A673 (cell line): Measurements from ENCODE around the gene DLX5.

Experiments used
- EZH2 ChIP-seq: fragments of 200-600 bp; sonication (generic); IDR thresholded peaks from 2 replicates; pipeline ENCODE4 v1.6.1; 2017; ENCODE audit warnings: borderline replicate concordance, low read depth, mild to moderate bottlenecking, mixed read lengths, antibody characterized with exemption, low read length; ENCODE audit not compliant: poor library complexity, severe bottlenecking
- TF ChIP-seq, protein P1 (sequence below): fragments of 300-800, 200-600 bp; sonication (generic); conservative IDR thresholded peaks from 2 replicates; pipeline ENCODE4 v1.5.1; 2017; ENCODE audit warnings: low read depth, mild to moderate bottlenecking, antibody characterized with exemption, low read length, moderate library complexity, mixed read lengths

- TF ChIP-seq, protein P1, sequence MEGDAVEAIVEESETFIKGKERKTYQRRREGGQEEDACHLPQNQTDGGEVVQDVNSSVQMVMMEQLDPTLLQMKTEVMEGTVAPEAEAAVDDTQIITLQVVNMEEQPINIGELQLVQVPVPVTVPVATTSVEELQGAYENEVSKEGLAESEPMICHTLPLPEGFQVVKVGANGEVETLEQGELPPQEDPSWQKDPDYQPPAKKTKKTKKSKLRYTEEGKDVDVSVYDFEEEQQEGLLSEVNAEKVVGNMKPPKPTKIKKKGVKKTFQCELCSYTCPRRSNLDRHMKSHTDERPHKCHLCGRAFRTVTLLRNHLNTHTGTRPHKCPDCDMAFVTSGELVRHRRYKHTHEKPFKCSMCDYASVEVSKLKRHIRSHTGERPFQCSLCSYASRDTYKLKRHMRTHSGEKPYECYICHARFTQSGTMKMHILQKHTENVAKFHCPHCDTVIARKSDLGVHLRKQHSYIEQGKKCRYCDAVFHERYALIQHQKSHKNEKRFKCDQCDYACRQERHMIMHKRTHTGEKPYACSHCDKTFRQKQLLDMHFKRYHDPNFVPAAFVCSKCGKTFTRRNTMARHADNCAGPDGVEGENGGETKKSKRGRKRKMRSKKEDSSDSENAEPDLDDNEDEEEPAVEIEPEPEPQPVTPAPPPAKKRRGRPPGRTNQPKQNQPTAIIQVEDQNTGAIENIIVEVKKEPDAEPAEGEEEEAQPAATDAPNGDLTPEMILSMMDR, result no peak
- TF ChIP-seq EZH2, result no peak
Observed at GRCh38 chr7:97013134-97013844, 11.3 kb downstream of the DLX5 start.
